ENCODE results near the gene FZR1.
"Not testable (repeated sequence)": the region's sequence is repeated elsewhere in the genome, so short reads cannot be mapped to it uniquely, and the experiment has no call there.

Gene FZR1

DNA sequence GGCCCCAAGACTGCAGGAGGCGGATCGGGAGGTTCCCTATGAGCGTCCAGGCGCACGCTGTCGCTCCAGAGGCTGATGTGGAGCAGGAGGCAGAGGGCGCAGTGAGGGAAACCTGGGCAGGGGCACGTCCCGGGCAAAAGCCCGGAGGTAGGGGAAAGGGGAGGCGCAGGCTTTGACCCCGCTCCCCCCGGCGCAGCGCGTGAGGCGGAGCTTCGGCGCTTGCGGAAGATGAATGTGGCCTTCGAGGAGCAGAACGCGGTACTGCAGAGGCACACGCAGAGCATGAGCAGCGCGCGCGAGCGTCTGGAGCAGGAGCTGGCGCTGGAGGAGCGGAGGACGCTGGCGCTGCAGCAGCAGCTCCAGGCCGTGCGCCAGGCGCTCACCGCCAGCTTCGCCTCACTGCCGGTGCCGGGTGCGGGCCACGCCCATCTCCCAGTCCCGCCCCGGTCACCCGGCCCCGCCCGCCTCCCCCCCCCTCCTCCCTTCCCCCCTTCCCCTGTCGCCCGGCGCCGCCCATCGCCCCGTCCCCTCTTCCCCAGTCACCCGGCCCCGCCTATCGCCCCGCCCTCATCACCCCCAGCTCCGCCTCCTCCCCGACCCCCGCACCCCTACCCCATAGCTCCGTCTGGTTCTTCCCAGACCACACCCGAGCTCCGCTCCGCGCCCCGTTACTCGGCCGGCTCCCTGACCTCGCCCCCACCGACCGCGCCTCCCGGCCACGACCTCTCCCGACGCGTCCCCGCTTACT lies 70.8 kb downstream of the FZR1 start:
- DNase-seq: no peak

DNA sequence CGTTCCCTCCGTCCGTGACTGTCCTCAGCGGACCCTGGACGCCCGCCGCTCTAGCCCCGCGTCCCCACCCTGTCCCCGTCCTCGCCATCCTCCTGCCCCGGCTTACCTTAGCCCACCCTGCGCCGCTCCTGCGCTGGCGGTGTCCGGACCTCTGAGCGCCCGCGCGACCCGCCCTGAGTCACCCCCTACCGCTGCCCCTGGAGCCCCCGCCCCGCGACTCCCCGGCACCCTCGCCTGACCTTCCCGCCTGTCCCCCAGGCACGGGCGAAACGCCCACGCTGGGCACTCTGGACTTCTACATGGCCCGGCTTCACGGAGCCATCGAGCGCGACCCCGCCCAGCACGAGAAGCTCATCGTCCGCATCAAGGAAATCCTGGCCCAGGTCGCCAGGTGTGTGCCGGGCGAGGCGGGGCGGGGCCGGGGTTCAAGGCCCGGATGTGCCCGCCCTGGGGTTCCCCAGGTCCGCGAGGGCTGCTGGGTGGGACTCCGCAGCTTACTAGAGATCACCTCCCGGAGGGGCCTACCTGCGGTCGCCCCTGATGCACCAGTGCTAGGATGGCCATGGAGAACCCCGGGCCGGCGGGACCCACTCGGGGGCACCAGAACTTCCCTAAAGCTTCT lies 71.7 kb downstream of the FZR1 start:
- DNase-seq: no peak

DNA sequence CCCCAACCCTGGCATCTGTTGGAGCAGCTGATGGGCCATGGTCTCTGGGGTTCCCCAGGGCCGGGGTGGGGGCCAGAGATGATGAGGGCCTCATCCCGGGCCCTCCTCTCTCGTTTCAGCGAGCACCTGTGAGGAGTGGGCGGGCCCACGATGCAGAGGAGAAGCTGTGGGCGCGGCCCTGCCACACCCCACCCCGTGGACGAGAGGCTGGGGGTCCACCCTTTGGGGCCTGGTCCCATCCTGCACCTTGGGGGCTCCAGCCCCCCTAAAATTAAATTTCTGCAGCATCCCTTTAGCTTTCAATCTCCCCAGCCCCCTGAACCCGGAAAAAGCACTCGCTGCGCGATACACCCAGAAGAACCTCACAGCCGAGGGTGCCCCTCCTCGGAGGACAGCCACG lies 72.3 kb downstream of the FZR1 start:
- no peak for DNase-seq

DNA sequence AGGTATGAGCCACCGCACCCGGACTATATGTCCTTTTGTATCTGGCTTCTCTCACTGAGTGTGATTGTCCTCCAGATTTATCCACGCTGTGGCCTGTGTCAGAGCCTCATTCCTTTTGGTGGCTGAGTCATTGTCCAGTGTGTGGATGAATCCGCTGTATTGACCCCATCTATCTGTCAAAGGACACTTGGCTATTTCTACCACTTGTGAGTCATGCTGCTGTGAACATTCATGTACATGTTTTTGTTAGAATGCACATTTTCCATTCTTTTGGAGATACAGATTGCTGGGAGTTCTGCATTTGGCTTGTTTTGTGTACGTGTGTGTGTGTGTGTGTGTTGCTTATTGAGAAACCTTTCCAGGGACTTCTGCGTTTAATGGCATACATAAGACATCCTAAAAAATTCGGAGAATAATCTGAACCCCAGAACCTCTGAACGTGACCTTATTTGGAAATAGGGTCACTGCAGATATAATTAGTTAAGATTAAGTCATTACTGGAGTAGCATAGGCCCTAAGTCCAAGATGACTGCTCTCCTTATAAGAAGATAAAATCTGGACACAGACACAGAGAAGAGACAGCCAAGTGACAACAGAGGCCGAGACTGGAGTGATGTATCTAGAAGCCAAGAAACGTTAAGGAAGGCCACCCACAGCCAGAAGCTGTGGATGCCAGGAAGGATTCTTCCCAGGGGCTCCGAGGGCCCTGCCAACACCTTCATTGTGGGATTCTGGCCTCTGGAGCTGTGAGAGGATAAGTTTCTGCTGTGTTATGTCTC lies 74.2 kb downstream of the FZR1 start:
- DNase-seq: no peak

DNA sequence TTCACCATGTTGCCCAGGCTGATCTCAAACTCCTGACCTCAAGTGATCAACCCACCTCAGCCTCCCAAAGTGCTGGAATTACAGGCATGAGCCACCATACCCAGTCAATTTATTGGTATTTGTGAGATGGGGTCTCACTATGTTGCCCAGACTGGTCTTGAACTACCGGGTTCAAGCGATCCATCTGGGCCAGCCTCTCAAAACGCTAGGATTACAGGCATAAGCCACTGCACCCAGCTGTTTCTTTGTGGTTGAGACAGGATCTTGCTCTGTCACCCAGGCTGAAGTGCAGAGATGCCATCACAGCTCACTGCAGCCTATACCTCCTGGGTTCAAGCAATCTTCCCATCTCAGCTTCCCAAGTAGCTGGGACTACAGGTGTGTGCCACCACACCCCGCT lies 75.7 kb downstream of the FZR1 start:
- DNase-seq: not testable (repeated sequence)

DNA sequence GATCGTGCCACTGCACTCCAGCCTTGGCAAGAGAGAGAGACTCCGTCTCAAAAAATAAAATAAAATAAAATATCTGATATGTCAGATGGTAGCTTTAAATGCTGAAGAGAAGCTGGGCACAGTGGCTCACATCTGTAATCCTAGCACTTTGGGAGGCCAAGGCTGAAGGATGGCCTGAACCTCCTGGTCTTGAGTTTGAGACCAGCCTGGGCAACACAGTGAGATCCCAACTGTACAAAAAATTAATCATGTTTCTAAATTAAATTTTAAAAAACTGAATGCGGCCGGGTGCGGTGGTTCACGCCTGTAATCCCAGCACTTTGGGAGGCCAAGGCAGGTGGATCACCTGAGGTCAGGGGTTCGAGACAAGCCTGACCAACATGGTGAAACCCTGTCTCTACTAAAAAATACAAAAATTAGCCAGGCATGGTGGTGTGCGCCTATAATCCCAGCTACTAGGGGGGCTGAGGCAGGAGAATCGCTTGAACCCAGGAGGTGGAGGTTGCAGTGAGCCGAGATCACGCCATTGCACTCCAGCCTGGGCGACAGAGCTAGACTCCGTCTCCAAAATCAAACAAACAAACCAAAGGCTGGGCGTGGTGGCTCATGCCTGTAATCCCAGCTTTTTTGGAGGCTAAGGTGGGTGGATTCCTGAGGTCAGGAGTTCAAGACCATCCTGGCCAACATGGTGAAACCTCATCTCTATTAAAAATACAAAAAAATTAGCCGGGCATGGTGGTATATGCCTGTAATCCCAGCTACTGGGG lies 78.1 kb downstream of the FZR1 start:
- not testable (repeated sequence) for DNase-seq

DNA sequence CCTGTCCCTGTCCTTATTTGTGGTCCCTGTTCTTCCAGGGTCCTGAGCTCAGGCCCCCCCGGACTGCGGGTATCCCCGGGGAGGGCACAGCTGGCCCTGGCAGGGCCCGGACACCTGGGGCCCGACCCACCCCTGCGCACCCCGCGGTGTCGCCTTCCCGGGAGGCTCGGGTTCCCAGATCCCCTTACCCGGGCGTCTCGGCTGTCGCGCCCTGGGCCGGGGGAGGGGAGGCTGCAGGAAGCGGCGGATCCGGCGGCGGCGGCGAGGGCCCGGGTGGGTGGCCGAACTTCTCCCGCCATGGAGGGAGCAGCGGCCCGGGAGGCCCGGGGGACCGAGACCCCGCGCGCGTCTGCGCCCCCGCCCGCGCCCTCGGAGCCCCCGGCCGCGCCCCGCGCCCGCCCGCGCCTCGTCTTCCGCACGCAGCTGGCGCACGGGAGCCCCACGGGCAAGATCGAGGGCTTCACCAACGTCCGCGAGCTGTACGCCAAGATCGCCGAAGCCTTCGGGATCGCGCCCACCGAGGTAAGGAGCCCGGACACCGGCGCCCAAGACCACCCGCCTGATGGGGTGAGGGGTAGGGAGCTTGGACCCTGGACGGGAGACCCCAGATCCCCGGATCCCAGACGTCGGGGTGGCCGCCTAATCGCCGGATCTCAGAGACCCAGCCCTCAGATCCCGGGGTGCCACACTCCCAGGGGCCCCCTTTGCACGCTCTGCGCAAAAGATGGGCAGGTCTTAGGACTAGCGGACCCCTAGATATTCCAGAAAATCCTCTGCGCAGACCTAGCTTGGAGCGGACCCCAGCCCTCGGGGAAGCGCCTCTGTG lies 79.4 kb downstream of the FZR1 start, which contains the start of gene GIPC3:
Gene GIPC3 (plus strand): TSS at position 178 of the 826 bp plus-strand sequence. CDS start 120 bp downstream, at position 298.
- no peak for DNase-seq

DNA sequence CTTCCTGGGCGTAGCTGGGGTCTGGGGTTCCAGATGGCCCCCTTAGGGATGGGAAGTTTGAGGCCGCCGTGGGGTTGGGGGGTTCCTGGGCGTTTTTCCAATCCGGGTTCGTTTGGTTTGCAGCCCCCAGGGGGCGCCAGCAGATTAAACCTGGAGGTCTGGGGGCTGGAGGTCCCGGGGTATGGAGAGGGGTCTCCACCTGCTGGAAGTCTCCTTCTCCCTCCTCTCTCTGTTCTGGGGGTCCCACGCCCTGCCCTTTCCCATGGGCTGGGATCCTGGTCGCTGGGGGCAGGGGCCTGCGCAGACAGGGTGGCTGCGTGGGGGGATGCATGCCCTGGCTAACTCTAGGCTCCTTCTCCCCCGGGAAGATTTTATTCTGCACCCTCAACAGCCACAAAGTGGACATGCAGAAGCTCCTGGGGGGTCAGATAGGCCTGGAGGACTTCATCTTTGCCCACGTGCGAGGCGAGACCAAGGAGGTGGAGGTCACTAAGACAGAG lies 80.1 kb downstream of the FZR1 start:
- no peak for DNase-seq

DNA sequence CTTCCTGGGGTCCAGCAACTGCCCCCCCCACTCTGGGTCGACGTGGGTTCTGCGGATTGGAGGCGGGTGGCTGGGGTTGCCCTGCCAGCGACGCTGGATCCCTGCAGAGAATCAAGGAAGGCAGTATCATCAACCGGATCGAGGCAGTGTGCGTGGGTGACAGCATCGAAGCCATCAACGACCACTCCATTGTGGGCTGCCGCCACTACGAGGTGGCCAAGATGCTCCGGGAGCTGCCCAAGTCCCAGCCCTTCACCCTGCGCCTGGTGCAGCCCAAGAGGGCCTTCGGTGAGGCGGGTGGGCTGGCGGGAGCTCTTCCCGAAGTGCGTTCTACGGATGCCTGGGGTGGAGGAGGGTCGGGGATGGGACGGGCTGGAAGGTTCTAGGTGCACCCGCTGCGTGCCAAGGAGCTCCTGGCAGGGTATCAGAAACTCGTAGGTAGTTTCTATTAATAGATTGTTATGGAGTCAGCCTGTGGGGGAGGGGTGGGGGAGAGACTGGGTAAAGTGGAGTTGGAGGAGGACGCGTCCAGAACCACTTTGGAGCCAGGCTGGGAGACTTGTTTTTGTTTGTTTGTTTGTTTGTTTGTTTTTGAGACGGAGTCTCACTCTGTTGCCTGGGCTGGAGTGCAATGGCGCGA lies 80.7 kb downstream of the FZR1 start:
- DNase-seq: no peak
